Nephron progenitor cell (in vitro differentiated cells): ENCODE results near the gene TTYH3.

Source experiments
- DNase-seq: peaks from one replicate; pipeline ENCODE4 v3.0.0; 2021
- H3K27ac Mint-ChIP-seq: 2 replicates; pipeline ENCODE4 v1.8.0; 2021; ENCODE audit warnings: mild to moderate bottlenecking, moderate library complexity, mixed read lengths
- H3K27me3 Mint-ChIP-seq: 2 replicates; pipeline ENCODE4 v1.8.0; 2021; ENCODE audit warnings: mild to moderate bottlenecking, low read depth, mixed read lengths; ENCODE audit not compliant: poor library complexity
- H3K36me3 Mint-ChIP-seq: 2 replicates; pipeline ENCODE4 v1.8.0; 2021; ENCODE audit warnings: low read depth, mixed read lengths
- H3K4me1 Mint-ChIP-seq: 2 replicates; pipeline ENCODE4 v1.8.0; 2021; ENCODE audit warnings: mixed read lengths
- H3K4me3 Mint-ChIP-seq: 2 replicates; pipeline ENCODE4 v1.8.0; 2021; ENCODE audit warnings: mild to moderate bottlenecking, moderate library complexity, mixed read lengths
- H3K9me3 Mint-ChIP-seq: 2 replicates; pipeline ENCODE4 v1.8.0; 2021; ENCODE audit warnings: mild to moderate bottlenecking, moderate library complexity, mixed read lengths
- TF ChIP-seq, protein P1 (sequence below): fragments of 200-600 bp; sonication (generic); IDR thresholded peaks from 2 replicates; pipeline ENCODE4 v1.5.0; 2021; ENCODE audit warnings: antibody characterized with exemption

Gene TTYH3

DNA sequence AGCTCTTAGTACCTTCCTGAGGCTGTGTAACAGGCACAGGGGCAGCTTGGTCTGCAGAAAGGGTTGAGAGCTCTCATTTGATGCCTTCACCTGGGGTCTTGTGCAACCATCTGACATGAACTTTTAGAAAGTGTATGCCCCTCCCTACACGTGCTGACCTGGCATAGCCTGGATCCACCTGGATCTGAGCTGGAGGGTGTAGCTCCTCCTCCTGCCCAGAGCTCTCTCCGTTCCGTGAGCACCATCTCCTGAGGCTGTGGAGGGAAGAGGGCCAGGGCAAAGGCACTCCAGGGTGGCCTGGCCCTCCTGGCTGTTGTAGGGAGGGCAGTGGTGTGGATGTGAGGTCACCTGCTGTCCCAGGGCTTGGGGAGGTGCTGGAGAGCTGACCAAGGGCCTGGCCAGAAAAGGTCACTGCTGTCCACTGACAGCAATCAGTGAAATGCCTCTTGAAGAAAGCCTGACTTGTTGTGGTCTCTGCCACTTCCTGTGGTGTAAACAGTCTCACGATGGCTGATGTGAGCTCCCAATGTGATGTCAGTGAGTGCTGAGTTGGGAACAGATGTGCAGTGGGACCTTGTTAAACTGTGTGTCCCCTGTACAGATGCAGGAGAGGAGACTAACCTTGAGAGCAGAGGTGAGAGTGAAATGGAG is 79.2 kb downstream of the TTYH3 start:
- DNase-seq, result no peak
- H3K27me3 Mint-ChIP-seq, result peaks cover 7% of the 10 kb centered on the region
- peaks cover 26% of the 10 kb centered on the region for H3K36me3 Mint-ChIP-seq
- no peaks in the 10 kb centered on the region for H3K9me3 Mint-ChIP-seq
- TF ChIP-seq, protein P1, sequence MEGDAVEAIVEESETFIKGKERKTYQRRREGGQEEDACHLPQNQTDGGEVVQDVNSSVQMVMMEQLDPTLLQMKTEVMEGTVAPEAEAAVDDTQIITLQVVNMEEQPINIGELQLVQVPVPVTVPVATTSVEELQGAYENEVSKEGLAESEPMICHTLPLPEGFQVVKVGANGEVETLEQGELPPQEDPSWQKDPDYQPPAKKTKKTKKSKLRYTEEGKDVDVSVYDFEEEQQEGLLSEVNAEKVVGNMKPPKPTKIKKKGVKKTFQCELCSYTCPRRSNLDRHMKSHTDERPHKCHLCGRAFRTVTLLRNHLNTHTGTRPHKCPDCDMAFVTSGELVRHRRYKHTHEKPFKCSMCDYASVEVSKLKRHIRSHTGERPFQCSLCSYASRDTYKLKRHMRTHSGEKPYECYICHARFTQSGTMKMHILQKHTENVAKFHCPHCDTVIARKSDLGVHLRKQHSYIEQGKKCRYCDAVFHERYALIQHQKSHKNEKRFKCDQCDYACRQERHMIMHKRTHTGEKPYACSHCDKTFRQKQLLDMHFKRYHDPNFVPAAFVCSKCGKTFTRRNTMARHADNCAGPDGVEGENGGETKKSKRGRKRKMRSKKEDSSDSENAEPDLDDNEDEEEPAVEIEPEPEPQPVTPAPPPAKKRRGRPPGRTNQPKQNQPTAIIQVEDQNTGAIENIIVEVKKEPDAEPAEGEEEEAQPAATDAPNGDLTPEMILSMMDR, result no peak
- peaks cover 59% of the 10 kb centered on the region for H3K4me1 Mint-ChIP-seq
- no peak overlapping the region for H3K27ac Mint-ChIP-seq
- H3K4me3 Mint-ChIP-seq, result no peak overlapping the region

DNA sequence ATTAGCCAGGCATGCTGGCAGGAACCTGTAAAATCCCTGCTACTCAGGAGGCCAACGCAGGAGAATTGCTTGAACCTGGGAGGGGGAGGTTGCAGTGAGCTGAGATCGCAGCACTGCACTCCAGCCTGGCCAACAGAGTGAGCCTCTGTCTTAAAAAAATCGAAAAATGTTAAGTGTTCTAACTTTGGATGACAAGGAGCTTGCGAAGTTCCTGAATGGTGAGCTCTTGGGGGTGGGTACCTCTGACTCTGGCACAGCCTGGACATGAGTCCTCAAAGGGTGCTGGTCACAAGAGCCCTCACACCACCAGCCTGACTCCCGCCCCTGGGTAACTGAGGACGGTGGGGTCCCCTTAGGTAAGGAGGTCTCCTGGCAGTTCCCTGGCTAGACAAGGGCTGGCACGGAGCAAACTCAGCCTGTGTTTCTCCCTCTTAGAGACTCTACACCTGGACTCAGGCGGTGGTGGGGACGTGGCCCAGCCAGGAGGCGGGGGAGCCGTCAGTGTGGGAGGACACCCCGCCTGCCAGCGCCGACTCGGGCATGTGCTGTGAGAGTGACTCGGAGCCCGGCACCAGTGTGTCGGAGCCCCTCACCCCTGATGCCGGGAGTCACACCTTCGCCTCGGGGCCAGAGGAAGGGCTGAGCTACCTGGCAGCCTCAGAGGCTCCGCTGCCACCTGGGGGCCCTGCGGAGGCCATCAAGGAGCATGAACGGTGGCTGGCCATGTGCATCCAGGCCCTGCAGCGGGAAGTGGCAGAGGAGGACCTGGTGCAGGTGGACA is 80.3 kb downstream of the TTYH3 start:
- Mint-ChIP-seq H3K4me1 (peaks cover 63% of the 10 kb centered on the region), H3K9me3 (no peaks in the 10 kb centered on the region), H3K27me3 (peaks cover 4% of the 10 kb centered on the region), H3K4me3 (no peak overlapping the region), H3K27ac (no peak overlapping the region), H3K36me3 (peaks cover 26% of the 10 kb centered on the region)
- DNase-seq, result no peak
- TF ChIP-seq, protein P1, result no peak

DNA sequence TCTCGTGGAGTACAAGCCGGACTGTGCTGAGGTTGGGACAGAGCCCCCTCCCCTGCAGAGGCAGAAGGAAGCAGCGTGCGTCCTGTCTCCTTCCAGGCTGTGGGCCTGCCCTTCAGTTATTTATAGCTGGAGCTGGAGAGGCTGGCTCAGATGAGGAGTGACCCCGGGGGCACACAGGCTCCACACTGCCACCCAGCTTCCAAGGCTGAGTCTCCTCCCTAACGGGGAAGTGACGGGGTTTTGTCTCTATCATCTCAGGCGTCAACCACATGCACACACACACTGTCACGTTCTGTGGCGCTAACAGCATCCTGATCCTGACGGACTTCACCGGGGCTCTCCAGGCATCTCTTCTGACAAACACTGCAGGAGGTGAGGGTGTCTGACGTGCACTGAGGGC is 81.6 kb downstream of the TTYH3 start:
- Mint-ChIP-seq H3K27me3 (peaks cover 4% of the 10 kb centered on the region), H3K4me1 (peaks cover 71% of the 10 kb centered on the region), H3K9me3 (no peaks in the 10 kb centered on the region), H3K36me3 (peaks cover 26% of the 10 kb centered on the region), H3K4me3 (peak overlapping the region; percentile 43), H3K27ac (peak overlapping the region; percentile 87)
- DNase-seq, result peak; percentile 67
- TF ChIP-seq, protein P1, result peak; percentile 9

DNA sequence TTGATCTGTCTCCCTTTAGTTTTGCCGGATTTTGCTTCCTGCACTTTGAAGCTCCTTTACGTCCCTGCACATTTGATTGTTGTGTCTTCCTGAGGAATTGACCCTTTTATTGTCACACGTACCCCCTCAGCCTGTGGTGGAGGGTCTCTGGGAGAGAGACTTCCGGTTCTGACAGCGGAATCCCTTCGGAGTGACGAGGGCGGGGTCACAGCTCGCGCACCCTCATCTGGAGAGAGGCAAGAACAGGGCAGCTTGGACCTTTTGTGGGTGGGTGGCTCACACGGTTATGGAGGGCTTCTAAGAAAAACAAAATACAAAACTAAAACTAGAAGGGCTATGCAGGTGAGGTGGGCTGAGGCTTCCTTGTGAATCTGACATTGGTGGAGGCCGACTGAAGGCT is 82.2 kb downstream of the TTYH3 start:
- H3K27me3 Mint-ChIP-seq, result peaks cover 7% of the 10 kb centered on the region
- TF ChIP-seq, protein P1, result no peak
- H3K36me3 Mint-ChIP-seq, result peaks cover 26% of the 10 kb centered on the region
- H3K27ac Mint-ChIP-seq, result peak overlapping the region; percentile 87
- DNase-seq, result no peak
- H3K4me3 Mint-ChIP-seq, result no peak overlapping the region
- H3K4me1 Mint-ChIP-seq, result peaks cover 77% of the 10 kb centered on the region
- no peaks in the 10 kb centered on the region for H3K9me3 Mint-ChIP-seq
